ENCODE data around the gene DIP2B.
"Not testable (repeated sequence)": the region's sequence is repeated elsewhere in the genome, so short reads cannot be mapped to it uniquely, and the experiment has no call there.

Gene DIP2B

DNA sequence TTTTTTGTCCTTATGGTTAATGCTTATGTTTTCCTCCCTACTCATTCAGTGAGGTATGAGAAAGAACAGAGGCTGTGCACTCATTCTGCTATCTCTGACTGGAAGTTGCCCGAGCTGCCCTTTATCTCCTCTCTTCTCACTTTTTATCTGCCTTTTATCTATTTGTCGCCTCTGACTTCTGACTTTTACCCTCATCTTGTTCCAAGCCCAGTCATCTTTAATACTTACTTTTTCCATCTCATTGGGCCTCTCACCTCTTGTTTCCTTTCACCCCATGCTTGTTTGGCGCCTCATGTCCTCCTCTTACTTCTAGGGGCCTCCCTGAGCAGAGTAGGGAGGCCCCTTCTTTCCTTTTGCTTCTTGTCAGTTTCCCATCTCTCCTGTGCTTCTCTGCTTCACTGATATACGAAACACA is 50.7 kb downstream of the DIP2B start:
- no peak for DNase-seq

DNA sequence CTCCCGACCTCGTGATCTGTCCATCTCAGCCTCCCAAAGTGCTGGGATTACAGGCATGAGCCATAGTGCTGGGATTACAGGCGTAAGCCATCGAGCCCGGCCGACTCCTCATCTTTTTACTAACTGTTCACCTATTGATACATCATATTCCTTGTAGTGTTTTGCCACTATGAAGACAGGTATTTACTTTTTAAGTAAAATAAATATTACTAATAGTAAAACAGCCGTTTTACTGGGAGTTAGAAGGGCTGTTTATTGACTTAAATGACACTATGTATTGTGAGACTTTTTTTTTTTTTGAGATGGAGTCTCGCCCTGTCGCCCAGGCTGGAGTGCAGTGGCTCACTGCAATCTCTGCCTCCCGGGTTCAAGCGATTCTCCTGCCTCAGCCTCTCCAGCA is 51.5 kb downstream of the DIP2B start:
- DNase-seq: no peak

DNA sequence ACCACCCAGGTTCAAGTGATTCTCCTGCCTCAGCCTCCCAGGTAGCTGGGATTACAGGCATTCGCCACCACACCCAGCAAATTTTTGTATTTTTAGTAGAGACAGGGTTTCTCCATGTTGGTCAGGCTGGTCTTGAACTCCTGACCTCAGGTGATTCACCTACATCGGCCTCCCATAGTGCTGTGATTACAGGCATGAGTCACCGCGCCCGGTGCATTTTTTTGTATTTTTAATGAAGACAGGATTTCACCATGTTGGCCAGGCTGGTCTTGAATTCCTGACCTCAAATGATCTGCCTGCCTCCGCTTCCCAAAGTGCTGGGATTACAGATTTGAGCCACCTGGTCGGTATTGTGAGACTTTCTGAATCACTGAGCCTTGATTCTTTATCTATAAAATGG is 52.0 kb downstream of the DIP2B start:
- not testable (repeated sequence) for DNase-seq

DNA sequence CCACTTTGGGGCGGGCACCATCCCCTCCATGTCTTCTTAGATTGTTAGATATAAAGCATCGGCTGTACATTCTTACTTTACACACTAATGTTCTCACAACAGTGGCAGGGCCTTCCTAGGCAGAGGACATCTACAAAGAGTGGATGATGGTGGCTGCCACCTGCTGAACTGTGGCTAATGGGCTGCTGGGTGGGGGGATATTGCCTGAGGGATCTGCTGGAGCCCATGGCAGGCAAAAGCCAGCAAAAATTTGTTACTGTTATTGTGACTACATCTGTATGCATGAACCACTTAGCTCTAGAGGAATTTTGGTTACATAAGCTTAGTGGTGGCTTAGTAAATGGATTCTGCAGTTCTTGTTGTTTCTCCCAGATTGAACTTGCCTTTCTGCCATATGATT is 52.6 kb downstream of the DIP2B start:
- DNase-seq: no peak

DNA sequence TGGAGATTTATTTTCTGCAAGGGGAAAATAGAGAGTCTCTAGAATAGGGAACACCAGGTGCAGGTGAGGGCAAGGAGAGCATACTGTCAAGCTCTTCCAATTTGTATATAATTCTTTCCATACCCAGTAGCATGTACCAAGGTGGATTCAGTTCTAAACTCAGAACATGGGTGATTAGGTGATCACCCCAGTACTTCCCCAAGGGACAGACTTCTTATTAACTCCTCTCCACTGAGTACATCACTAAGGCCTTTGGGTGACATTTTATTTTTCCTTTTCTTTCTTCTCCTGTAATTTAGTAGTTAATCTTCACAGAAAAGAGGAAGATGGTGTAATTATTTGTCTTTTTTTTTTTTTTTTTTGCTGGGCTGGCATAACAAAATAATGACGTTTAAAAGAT is 54.2 kb downstream of the DIP2B start:
- DNase-seq: no peak

DNA sequence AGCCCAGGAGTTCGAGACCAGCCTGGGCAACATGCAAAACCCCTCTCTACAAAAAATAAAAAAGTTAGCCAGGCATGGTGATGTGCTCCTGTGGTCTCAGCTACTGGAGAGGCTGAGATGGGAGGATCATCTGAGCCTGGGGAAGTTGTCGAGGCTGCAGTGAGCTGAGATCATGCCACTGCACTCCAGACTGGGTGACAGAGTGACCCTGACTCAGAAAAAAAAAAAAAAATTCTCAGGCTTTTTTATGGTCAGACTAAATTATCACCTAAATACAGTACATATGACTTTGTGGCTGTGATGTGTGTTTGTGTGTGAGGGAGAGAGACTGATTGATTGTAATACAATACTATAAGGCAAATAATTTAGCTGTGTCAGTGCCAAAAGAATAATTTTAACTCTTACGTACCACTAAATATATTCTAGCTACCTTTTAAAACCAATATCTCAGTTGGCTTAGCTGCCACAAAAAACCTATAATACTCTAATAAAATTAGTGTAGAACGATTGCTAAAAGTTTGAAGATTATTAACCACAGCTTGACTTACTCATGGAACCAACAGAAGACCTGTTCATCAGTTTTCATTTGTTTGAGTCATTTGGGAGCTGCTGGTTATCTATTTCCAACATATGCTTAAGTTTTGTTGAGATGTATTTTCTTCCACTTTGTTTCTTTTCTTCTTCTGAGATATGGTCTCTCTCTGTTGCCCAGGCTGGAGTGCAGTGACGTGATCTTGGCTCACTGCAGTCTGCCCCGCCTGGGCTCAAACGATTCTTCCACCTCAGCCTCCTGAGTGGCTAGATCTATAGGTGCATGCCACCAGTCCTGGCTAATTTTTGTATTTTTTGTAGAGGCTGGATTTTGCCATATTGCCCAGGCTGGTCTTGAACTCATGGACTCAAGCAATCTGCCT is 58.0 kb downstream of the DIP2B start:
- DNase-seq: no peak

DNA sequence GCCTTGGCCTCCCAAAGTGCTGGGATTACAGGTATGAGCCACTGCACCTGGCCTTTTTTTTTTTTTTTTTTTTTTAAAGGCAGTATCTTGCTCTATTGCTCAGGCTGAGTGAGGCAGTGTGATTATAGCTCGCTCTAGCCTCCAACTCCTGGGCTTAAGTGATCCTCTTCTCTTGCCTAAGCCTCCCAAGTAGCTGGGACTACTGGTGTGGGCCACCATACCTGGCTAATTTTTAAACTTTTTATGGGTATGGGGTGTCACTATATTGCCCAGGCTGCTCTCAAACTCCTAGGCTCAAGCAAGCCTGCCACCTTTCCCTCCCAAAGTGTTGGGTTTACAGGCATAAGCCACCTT is 58.6 kb downstream of the DIP2B start:
- no peak for DNase-seq

DNA sequence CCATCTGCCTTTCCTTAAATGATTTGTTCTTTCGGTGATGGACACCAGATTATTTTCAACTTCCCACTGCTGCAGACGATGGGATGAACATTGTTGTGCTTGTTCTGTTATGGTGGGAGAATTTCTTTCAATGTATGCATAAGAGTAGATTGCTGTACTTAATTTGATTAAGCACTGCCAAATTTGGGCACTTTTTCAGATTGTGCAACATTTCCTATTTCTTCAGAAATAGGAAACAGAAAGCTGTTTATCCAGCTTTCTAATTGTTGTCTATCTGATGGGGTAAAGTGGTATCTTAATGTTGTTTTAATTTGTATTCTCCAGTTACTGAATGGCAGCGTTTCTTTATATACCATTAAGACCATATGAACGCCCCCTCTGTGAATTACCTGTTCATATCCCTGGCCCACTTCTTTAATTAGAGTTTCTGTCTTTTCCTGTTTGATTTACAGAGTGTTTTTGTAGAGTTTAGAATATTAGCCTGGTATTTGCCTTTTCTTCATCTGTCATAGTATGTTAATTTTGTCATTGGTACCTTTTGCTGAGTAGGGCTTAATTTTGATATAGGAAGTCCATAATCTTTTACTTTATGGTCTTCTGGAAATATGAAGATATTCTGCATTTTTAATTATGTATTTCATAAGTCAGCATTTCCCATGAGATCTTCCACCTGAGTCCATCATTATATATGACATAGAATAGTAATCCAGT is 59.6 kb downstream of the DIP2B start:
- no peak for DNase-seq

DNA sequence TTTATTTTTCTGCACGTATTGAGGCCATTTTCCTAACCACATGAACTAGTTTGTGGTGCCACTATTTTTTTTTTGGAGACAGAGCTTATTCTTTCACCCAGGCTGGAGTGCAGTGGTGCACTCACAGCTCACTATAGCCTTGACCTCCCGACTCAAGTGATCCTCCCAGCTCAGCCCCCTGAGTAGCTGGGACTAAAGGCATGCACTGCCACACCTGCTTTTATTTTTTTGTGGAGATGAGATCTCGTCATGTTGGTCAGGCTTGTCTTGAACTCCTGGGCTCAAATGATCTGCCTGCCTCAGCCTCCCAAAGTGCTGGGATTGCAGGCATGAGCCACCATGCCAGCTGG is 60.1 kb downstream of the DIP2B start:
- DNase-seq: no peak

DNA sequence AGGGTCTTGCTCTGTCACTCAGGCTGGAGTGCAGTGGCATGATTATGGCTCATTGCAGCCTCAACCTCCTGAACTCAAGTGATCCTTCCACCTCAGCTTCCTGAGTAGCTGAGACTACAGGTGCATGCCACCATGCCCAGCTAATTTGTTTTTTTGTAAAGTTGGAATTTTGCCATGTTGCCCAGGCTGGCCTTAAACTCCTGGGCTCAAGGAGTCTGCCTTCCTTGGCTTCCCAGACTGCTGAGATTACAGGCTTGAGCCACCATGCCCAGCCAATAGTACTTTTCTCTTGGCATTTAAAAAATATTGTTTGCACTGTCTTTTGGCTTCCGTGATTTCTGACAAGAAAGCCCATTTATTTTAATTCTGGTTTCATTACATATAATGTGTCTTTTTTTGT is 61.3 kb downstream of the DIP2B start:
- no peak for DNase-seq

DNA sequence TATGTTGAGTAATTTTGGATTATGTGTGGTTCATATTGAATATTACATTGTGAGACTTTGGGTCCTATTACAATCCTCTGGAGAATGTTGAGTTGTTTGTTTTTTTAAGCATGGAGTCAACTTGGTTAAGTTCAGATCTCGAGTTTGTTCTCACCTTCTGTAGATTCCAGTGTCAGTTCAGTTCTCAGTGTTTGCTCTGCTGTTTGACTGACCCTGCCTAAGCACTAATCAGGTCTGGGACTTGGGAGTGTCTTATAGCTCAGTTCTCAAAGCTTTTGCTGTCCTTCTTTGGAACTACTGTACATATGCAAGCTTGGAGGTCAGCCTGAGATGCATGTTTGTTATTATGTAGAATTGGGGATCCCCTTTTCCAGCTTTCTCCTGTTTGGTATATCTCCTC is 63.1 kb downstream of the DIP2B start:
- DNase-seq: no peak

DNA sequence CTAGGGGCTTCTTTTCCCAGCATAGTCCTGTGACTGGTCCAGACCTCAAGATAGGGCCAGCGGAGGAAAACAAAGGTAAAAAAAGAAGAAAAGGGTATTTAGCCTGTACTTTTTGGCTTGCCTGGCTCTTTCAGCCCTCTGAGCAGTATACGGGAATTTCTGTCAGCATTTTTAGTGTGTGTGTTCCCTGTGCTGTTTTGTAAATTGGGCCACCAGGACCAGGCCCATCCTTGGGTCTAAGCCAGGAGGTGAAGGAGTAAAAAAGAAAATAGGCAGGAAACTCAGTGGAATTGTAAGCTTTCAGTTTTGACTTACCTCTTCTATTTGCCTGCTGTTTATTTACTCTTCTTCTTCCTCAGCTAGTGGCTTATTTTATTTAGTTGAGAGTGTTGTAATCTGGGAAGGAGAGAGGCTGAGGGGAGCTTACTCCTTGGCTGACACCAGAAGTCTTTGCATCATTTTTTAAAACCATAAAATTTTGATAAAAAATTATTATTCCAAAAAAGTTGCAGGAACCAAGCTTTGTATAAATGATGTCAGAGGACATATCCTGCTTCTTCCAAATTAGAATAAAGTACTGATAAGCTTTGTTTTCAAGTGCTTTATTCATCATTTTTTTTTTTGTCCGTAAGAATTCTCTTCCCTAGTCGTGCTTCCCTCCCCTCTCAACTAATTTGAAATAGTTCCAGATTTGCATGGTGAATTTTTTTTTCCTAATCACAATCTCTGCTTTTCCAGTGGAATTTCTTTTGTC is 63.7 kb downstream of the DIP2B start:
- DNase-seq: no peak

DNA sequence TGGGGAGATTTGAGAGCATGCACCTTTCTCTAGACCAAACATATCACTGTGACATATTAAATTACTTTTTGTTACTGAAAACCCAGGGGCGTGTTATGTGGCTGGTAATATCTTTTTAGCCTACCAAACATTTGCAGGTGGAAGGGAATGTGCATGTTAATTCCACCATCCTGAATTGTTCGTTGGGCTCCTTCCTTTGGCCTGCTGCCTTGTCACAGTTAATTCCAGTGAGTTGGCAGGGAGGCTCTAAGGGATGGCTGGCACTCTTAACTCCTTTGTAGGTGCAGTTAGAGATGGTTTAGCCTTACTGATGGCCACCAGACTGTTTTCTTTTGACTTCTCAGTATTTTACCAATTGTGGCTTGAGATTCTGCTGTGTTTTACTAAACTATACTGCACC is 64.5 kb downstream of the DIP2B start:
- DNase-seq: no peak

DNA sequence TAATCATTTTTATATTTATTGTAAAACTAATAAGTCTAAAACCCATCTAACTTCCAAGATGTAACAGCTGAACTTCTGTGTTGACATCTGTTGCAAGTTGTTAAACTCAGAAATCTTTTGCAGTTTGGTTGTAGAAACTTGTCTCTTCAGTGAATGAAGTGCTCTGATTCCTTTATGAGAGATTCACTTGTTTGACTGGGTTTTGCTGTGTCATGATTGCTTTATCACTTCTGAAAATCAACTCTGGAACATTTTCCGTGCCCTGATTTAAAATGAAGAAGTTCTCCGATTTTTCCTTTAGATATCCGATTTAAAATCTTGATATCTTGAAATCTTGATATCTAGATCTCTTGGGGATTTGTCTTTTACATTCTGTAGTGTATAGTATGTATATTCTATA is 65.1 kb downstream of the DIP2B start:
- no peak for DNase-seq

DNA sequence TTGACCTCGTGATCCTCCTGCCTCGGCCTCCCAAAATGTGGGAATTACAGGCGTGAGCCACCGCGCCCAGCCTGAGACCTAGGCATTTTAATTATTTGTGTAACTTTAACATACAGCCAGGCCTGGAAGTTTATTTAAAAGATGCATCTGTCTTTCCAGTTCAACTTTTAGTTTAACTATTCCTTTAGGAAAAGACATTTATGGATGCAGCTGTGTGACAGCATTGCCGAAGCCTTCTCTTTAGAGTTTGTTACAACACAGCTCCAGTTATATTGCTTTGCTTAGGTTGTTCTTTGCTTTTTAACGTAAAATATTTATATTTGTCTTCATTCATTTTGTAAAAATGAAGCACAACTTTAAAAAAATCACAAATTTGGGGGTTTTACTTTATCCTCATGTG is 67.0 kb downstream of the DIP2B start:
- DNase-seq: no peak

DNA sequence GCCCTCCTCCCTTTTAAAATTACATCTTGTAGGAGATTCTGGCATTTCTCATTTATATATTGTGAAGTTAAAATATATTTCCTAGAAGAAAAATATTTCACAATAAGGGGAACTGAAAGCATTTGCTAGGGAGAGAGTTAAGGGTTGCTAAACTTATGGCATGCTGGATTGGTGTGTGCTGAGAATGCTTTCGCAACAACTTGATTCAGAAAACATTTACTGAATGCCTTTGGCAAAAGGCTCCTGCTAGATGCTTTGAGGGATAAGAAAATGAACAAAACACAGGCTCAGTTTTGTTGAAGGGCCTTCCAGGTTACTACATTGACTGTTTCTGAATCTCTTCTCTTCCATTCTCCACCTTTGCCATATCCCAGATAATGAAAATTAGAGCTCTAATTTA is 67.5 kb downstream of the DIP2B start:
- no peak for DNase-seq

DNA sequence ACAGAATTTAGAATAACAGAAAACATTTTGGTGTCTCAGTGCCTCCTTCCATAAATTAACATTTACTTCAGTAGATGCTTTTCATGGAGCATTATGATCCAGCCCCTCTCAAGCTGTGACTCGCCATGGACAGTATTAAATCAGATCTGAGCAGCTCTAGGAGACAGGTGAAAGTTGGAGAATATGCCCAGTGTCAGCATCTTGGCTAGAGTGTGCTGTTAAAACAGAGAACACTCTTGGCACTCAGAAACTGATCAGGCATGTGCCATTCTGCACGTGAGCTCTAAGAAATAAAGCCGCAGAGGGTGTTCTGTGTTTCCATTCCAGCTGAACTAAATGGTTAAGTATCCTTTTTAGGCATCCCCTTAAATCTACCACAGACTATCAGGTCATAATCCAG is 68.0 kb downstream of the DIP2B start:
- DNase-seq: no peak

DNA sequence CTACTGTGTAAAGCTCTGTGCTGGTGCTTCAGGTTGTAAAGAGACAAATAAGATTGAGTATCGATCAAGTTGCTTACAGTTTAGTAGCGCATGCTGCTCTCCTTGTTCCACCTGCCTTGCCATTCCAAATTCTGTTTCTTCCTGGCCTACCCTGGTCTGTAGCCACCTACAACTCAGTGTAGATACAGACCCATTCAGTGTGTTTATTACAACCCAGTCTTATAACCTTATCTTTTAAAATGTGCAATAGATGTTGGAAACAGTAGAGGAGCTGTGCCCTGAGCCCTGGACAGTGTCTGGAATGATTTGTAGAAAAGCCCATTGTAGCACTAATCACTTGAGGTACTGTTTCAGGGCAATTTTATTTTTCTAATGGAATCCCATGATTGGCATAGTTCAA is 68.5 kb downstream of the DIP2B start:
- no peak for DNase-seq

DNA sequence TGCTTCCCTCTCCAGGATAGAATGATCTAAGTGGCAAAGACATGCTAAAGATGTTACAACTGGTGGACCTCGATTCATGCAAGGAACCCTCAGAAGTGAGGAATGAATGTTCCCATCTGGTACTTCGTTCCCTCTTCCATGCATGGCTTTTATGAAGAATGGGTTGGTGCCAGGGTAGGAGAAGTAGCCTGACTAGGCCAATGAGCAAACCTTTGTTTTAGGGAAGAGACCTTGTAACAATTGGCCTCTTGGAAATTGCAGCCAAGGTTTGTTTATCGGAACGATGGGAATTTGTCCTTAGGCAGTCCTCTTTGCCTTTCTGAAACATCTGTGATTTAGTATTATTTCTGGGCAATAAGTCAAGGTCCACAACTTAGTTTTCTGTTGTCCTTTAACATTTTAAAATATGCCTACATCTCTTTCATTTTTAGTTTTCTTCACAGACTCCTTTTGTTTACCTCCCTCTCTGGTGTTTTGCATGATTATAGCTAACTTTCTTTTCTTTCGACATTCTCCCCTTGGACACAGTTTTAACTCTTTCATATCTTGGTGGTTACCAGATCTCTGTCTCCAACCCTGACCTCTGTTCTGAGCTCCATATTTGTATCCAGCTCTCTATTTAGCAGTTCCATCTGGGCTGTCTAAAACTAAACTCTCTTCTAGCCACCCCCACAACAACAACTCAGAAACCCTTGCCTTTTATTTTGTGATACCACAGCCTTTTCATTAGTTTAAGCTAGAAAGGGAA is 70.0 kb downstream of the DIP2B start:
- DNase-seq: no peak

DNA sequence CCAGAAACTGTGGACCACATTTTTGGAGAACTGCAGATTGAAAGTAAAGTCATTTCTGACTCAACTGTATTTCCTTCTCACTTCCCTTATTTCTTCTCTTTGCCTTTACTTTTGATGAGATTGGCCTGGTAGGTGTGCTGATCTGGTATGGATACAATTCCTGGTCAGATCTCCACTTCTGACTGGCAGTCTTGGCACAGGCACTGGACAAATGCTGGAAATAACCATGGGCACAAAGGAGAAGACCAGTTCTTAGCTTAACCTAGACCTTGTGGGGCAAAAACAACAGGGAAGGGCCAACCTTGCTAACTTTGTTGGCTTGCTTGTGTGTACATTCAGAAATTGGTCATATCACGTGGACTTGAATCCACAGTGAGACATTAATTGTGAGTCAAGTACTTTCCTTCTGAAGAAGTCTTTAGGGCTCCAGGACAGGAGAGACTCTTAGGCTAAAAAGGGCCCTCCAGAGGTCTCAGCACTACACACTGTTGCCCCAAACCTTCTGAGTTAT is 75.0 kb downstream of the DIP2B start:
- no peak for DNase-seq

DNA sequence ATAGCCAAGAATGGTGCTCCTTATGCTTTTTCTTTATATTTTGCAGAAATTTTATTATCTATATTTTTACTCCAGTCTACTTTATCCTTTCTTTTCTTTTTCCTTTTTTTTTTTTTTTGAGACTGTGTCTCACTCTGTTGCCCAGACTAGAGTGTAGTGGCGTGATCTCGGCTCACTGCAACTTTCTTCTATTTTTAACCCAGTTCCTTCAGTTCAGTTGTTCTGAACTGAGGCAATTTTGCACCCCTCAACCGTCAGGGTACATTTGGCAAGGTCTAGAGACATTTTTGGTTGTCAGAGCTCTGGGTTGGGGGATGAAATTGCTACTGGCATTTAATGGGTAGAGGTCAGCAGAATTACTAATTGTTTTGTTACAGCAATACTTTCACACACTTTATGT is 75.7 kb downstream of the DIP2B start:
- DNase-seq: no peak

DNA sequence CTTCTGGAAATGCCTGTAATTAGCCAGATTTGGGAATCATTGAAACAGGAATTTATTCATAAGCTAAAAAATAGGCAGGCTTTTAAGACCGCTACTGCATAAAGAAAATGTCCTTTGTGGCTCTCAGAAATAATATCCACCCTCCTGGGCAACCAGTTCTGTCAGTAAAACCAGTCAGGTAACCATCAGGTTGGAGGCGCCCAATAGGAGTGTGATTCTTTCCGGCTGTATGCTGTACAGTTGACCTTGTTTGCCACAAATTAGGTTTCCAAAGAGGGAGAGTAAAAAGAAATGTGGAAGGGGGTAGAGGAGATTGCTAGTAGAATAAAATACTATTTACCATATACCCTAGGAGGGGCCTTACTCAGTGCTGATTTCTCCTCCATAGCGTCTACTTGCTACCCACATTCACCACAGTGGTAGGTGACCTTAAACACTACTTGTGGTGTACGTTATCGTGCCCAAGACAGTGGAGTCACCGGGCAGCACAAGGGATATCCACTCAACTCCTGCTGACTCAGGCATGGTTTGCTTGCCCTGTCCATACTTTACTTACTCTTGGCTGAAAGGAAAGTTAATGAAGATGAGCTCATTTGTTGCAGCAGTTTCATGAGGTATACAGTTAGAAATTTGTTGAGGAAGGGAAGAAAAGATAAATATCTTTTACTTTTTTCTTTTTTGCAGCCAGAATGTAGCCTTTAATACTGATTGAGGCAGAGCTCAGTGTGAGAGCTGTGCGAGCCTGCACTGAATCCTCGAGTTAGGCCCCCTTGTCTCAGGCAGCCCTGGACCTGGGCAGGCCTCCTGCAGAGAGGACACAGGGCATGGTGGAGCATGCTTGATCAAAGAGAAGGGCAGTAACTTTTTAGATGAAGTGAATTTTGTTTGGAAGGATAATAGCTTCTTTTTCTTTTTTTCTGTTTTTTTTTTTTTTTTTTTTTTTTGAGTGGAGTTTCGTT is 76.7 kb downstream of the DIP2B start:
- DNase-seq: no peak
